Breast epithelium (tissue), 4 donors: Measurements from ENCODE around the gene CD44. TPM values are rescaled to one million over a fixed set of nuclear protein-coding genes. Genes with fewer than 3 reads are reported as not detected.

Experiments used
- DNase-seq, 2 donors: peaks; one replicate each; pipeline ENCODE4 v3.0.0-alpha.2; 2019; ENCODE audit warnings: low spot score in 2 of 2
- H3K27ac ChIP-seq, 2 donors: fragments of 200-600 bp; sonication (generic) in 1 of 2; one replicate each; pipeline ENCODE4 v1.5.1; 2016 to 2019; ENCODE audit warnings: mild to moderate bottlenecking in 1 of 2
- H3K27me3 ChIP-seq, 2 donors: fragments of 200-600 bp; sonication (generic) in 1 of 2; one replicate each; pipeline versions ENCODE4 v1.5.1 to v1.6.0; 2017 to 2019; ENCODE audit warnings: control low read depth in 1 of 2, mild to moderate bottlenecking in 1 of 2
- H3K36me3 ChIP-seq: fragments of 200-600 bp; one replicate; pipeline ENCODE4 v1.5.1; 2019
- H3K4me1 ChIP-seq, 2 donors: fragments of 200-600 bp; sonication (generic); one replicate each; pipeline ENCODE4 v1.5.1; 2016 to 2019; ENCODE audit warnings: control low read depth in 1 of 2
- H3K4me3 ChIP-seq, 3 donors: fragments of 200-600 bp; sonication (generic); 1 replicate in 2 of 3; 2 replicates in 1 of 3; pipeline ENCODE4 v1.5.1; 2016 to 2019; ENCODE audit warnings: mild to moderate bottlenecking in 3 of 3, moderate library complexity in 2 of 3
- H3K9me3 ChIP-seq, 2 donors: fragments of 200-600 bp; sonication (generic) in 1 of 2; one replicate each; pipeline ENCODE4 v1.5.1; 2016 to 2019; ENCODE audit warnings: control low read depth in 1 of 2
- CTCF ChIP-seq, 3 donors: fragments of 450-650 bp; IDR thresholded peaks; one replicate each; pipeline ENCODE4 v1.5.1; 2016 to 2017; ENCODE audit warnings: antibody characterized with exemption in 3 of 3, mild to moderate bottlenecking in 3 of 3, moderate library complexity in 3 of 3
- POLR2A ChIP-seq: fragments of 450-650 bp; IDR thresholded peaks from one replicate; pipeline ENCODE4 v1.6.1; 2016; ENCODE audit warnings: antibody characterized with exemption, mild to moderate bottlenecking, moderate library complexity
- POLR2AphosphoS5 ChIP-seq, 3 donors: sonication (generic); formaldehyde crosslinking; IDR thresholded peaks; one replicate each; pipeline ENCODE4 v1.6.1; 2017; ENCODE audit warnings: antibody characterized with exemption in 3 of 3
- intact Hi-C: fragments of 100-400 bp; cut with DNase I; formaldehyde crosslinking; loops from one replicate; pipeline ENCODE4 v1.15.1; 2023; ENCODE audit warnings: low total_unique reads
- total RNA-seq, 3 donors: library from RNA; depleted of rRNA; stranded (reverse); fragments of >200 nt; gene quantifications; one replicate each; pipeline ENCODE4 v1.1.0, GENCODE V29; 2016

Gene CD44
- total RNA-seq, 3 donors from 2014 or later: 255 to 348 (median 269) TPM

DNA sequence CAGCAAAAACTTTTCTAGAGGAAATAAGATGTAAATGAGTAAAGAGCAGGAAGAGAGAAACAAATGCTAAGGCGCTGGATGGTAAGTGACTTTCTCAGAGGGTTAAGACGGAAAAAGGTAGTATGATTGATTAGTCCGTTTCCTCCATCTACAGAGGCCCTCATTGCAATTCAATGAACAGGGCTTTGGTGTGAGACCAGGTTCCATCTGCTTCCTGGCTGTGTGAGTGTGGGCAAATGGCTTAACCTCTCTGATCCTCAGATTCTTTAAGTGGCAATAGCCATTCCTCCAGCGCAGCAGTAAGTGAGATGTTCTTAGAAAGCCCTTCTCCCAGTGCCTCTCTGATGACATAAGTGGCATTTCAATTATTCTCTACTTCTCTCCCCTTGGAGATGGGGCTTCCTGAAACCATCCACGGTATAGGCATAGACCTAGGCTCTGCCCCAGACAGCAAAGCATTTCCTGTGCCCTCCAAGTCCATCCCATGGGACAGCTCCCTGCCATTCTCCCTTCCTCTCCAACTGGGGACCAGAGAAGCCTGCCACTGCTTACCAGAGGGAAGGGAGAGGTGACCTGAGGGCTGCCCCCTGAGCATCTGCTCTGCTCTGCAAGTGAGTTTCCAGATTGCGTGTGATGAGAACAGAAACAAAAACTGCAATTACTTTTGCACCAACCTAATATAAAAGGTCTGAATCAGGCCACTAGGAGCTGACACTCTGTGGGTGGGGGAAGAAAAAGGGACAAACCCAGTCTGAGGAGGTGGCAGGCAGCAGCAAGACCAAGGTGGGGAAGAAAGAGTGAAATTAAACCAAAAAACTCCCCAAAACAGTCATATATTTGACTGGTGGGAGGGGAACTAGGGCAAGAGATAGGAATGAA lies 12.7 kb upstream of the CD44 start:
- intact Hi-C loops: loop anchor here (1.0 kb wide), 1 partner anchor 15 kb away; no protein-coding TSS in a partner anchor
- Histone ChIP-seq H3K27me3 (no peaks in the 10 kb centered on the region), H3K4me3 (no peak overlapping the region), H3K27ac (no peak overlapping the region), H3K4me1 (no peaks in the 10 kb centered on the region), H3K36me3 (no peaks in the 10 kb centered on the region), H3K9me3 (no peaks in the 10 kb centered on the region)
- TF ChIP-seq CTCF (IDR thresholded peaks at IDR 0.05) (no peak), POLR2AphosphoS5 (IDR thresholded peaks at IDR 0.05) (no peak), POLR2A (no peak)
- DNase-seq: no peak

GRCh38 chr11:35126879-35127581 lies 11.9 kb upstream of the CD44 start:
- intact Hi-C loops: loop anchor here (1.0 kb wide), 1 partner anchor 14 kb away; no protein-coding TSS in a partner anchor
- Histone ChIP-seq H3K36me3 (no peaks in the 10 kb centered on the region), H3K27ac (no peak overlapping the region), H3K27me3 (no peaks in the 10 kb centered on the region), H3K4me3 (no peak overlapping the region), H3K9me3 (no peaks in the 10 kb centered on the region), H3K4me1 (no peaks in the 10 kb centered on the region)
- DNase-seq: no peak
- TF ChIP-seq POLR2AphosphoS5 (IDR thresholded peaks at IDR 0.05) (no peak), CTCF (IDR thresholded peaks at IDR 0.05) (no peak), POLR2A (no peak)

DNA sequence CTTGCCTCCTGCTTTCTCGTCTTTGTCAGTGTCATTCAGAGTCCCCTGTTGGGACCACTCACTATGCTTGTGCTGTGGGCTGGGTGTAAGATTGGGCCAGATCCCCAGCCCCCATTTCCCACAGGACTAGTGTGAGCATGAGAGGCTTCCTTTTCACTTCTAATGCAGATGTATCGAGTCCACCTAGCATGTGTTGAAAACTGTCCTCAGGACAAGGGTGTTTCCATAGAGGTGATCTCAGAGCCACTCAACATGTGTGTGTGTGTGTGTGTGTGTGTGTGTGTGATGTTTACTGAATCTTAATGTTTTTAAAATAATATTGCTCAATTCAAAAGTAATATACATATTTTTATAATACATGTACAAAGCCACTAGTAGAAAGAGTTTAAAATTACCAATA lies 11.4 kb upstream of the CD44 start:
- no peaks in the 10 kb centered on the region for H3K9me3 ChIP-seq
- DNase-seq: no peak
- H3K4me3 ChIP-seq: no peak overlapping the region
- TF ChIP-seq POLR2AphosphoS5 (IDR thresholded peaks at IDR 0.05): no peak
- TF ChIP-seq CTCF (IDR thresholded peaks at IDR 0.05): no peak
- no peak for TF ChIP-seq POLR2A
- no peak overlapping the region for H3K27ac ChIP-seq
- no peaks in the 10 kb centered on the region for H3K27me3 ChIP-seq
- no peaks in the 10 kb centered on the region for H3K4me1 ChIP-seq
- H3K36me3 ChIP-seq: no peaks in the 10 kb centered on the region
- intact Hi-C loops: no loop called here

- H3K36me3 ChIP-seq: no peaks in the 10 kb centered on the region
- DNase-seq: no peak
- no peak overlapping the region for H3K4me3 ChIP-seq
- no peaks in the 10 kb centered on the region for H3K9me3 ChIP-seq
- TF ChIP-seq POLR2A (no peak), POLR2AphosphoS5 (IDR thresholded peaks at IDR 0.05) (no peak), CTCF (IDR thresholded peaks at IDR 0.05) (no peak)
- intact Hi-C loops: no loop called here
- no peak overlapping the region for H3K27ac ChIP-seq
- no peaks in the 10 kb centered on the region for H3K4me1 ChIP-seq
- no peaks in the 10 kb centered on the region for H3K27me3 ChIP-seq
Measured at GRCh38 chr11:35131094-35131493, 7.9 kb upstream of the CD44 start.

DNA sequence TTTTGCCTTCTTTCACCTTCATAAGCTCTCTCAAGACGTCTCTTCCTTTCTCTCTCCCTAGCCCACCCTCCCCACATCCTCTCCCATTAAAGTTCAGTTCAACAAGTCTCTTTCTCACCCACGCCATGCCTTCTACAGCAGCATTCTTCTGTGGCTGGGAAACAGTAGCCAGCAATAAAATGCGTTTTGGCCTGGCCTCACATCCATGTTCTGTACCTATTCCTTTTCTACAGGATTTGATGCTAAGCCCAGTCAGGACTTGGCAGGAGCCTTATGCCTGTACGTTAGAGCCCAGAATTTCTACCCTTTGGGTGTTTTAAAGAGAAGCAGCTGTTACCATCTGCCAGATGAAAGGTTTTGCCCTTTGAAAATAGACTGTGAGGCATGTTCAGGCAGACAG lies 7.1 kb upstream of the CD44 start:
- intact Hi-C loops: no loop called here
- TF ChIP-seq POLR2A (no peak), CTCF (IDR thresholded peaks at IDR 0.05) (no peak), POLR2AphosphoS5 (IDR thresholded peaks at IDR 0.05) (no peak)

More for the DNA sequence above, 7.1 kb upstream of the CD44 start:
- H3K27ac ChIP-seq: no peak overlapping the region
- DNase-seq: no peak
- H3K36me3 ChIP-seq: no peaks in the 10 kb centered on the region
- H3K27me3 ChIP-seq: no peaks in the 10 kb centered on the region
- no peaks in the 10 kb centered on the region for H3K4me1 ChIP-seq
- H3K9me3 ChIP-seq: no peaks in the 10 kb centered on the region
- no peak overlapping the region for H3K4me3 ChIP-seq
